Mesenteric fat pad (tissue), 1 donor: ENCODE measurements around the gene CCDC112. TPM values are rescaled to one million over a fixed set of nuclear protein-coding genes. Genes with fewer than 3 reads are reported as not detected.

Source experiments
- DNase-seq: peaks from one replicate; pipeline ENCODE4 v3.0.0-alpha.2; 2020; ENCODE audit warnings: low spot score
- total RNA-seq: library from RNA; stranded (reverse); fragmentation: NEBNext Ultra II Directional; extraction: Animal tissue kit (Norgen Biotek cat#: 25700); gene quantifications from one replicate; pipeline ENCODE4 v1.2.1, GENCODE V29; 2021
- donor health status: DM: yes; HTN: yes; CAD: no.

CCDC112 gene
- total RNA-seq, 1 donor from 2014 or later = 4.3 TPM

GRCh38 chr5:115319007-115319406 lies 22.6 kb upstream of the CCDC112 start:
- DNase-seq = no peak

GRCh38 chr5:115317736-115318135 lies 21.3 kb upstream of the CCDC112 start:
- DNase-seq = no peak

GRCh38 chr5:115317320-115317719 lies 20.9 kb upstream of the CCDC112 start:
- no peak for DNase-seq

GRCh38 chr5:115313632-115314031 lies 17.2 kb upstream of the CCDC112 start:
- DNase-seq = no peak

GRCh38 chr5:115313052-115313451 lies 16.6 kb upstream of the CCDC112 start:
- no peak for DNase-seq

- DNase-seq = no peak
Measured at GRCh38 chr5:115309751-115310370, 13.4 kb upstream of the CCDC112 start.

- no peak for DNase-seq
Measured at GRCh38 chr5:115308815-115309214, 12.4 kb upstream of the CCDC112 start.

- DNase-seq = no peak
Measured at GRCh38 chr5:115306011-115306536, 9.6 kb upstream of the CCDC112 start.

GRCh38 chr5:115304496-115304895 lies 8.0 kb upstream of the CCDC112 start:
- DNase-seq = no peak

- no peak for DNase-seq
Measured at GRCh38 chr5:115298811-115299210, 2.4 kb upstream of the CCDC112 start.

GRCh38 chr5:115297031-115297430 lies 577 bp upstream of the CCDC112 start:
- no peak for DNase-seq

- no peak for DNase-seq
Measured at GRCh38 chr5:115295777-115296123, 704 bp downstream of the CCDC112 start.

GRCh38 chr5:115291397-115291796 lies 5.1 kb downstream of the CCDC112 start:
- DNase-seq = no peak

- no peak for DNase-seq
Measured at GRCh38 chr5:115289104-115289503, 7.3 kb downstream of the CCDC112 start.

- no peak for DNase-seq
Measured at GRCh38 chr5:115284021-115284420, 12.4 kb downstream of the CCDC112 start.

GRCh38 chr5:115282131-115282530 lies 14.3 kb downstream of the CCDC112 start:
- no peak for DNase-seq

- DNase-seq = no peak
Measured at GRCh38 chr5:115274584-115274983, 21.9 kb downstream of the CCDC112 start.

- no peak for DNase-seq
Measured at GRCh38 chr5:115272297-115272958, 24.0 kb downstream of the CCDC112 start.

- no peak for DNase-seq
Measured at GRCh38 chr5:115271295-115272050, 25.0 kb downstream of the CCDC112 start.

GRCh38 chr5:115267617-115268016 lies 28.8 kb downstream of the CCDC112 start:
- DNase-seq = no peak

- DNase-seq = no peak
Measured at GRCh38 chr5:115265220-115265619, 31.2 kb downstream of the CCDC112 start.

GRCh38 chr5:115264786-115265185 lies 31.7 kb downstream of the CCDC112 start:
- no peak for DNase-seq

GRCh38 chr5:115263078-115263380 lies 33.4 kb downstream of the CCDC112 start:
- DNase-seq = no peak
